22Rv1 (cell line): ENCODE data around the gene ZNF689.

Experiments used
- CTCF ChIP-seq: fragments of 450-650 bp; IDR thresholded peaks from 2 replicates; pipeline ENCODE4 v1.5.1; 2017; ENCODE audit warnings: mild to moderate bottlenecking
- ZFX ChIP-seq: fragments of 450-650 bp; IDR thresholded peaks from 2 replicates; pipeline ENCODE4 v1.6.1; 2017; ENCODE audit warnings: antibody characterized with exemption, borderline replicate concordance

- no peak for TF ChIP-seq CTCF
- no peak for TF ChIP-seq ZFX
These were observed 48.7 kb upstream of the ZNF689 start for GRCh38 chr16:30658731-30659506.
